ENCODE data around the gene DLG1.

The DLG1 gene

DNA sequence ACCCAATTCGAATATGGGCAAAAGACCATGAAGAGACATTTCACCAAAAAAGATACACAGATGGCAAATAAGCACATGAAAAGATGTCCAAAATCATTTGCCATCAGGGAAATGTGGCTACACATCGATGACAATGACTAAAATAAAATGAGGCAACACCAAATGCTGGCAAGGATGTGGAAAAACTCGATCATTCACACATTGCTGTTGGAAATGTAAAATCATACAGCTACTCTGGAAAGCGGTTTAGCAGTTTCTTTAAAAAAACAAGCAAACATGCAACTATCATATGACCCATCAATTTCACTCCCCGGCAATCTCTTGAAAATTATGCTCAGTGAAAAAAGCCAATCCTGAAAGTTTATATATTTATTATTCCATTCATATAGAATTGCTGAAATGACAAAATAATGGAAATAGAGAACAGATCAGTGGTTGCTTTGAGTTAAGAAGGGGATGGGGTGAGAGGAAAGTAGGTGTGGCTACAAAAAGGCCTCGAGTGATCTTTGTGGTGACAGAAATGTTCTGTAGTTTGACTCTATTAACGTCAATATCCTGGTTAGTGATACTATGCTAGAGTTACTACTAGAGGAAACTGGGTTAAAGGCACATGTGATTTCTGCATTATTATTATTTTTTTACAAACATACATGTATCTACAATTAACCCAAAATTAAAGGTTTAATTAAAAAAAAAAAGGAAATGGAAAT lies 45.0 kb downstream of the DLG1 start:
- in situ Hi-C loops (cut with HindIII; ENCODE audit: low sequenced_read_pairs): no loop called here

DNA sequence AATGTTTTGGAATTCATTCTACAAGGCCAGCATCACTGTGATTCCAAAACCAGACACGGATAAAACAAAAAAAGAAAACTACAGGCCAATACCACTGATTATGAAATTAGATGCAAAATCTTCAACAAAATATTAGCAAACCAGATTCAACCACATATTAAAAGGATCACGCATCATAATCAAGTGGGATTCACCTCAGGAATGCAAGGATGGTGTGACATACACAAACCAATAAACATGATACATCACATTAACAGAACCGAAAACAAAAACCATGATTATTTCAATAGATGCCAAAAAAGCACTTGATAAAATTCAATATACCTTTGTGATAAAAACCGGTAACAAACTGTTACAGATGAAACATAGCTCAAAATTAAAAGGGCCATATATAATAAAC lies 48.9 kb downstream of the DLG1 start:
- in situ Hi-C loops (cut with HindIII; ENCODE audit: low sequenced_read_pairs): no loop called here

DNA sequence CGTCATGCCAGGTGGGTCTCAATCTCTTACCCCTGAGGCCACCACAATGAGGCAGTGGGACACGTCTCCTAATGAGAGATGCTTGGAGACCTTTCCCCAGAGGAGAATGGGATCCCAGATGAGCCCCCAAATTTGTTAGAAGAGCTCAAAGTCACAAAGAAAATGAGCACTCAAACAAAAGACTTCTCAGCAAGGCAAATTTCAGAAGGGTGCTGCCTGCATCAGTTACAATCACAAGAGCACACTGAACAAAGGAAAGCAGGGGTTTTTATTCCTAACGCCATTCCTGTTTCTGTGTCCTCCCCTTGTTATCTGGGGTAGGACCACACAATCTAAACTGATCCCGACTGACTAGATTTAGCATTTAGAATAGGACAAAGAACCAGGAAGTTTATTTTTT lies 50.1 kb downstream of the DLG1 start:
- in situ Hi-C loops (cut with HindIII; ENCODE audit: low sequenced_read_pairs): no loop called here

DNA sequence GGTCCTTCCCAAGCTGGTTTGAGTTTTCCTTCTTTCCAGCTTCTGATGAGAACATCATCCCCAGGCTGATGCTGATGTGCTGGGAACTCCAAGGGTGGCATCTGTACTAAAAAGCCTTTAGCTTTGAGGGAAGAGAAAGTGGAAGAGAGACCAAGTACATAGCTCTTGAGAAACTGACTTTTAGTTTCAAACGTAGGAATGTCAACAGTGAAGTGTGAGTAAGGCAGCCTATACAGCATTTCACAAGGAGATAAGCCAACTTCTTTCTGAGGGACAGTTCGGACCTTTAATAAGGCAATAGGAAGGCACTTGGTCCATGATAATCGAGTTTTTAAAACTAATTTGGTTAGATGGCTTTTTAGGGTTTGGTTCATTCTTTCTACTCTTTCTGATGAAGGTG lies 53.7 kb downstream of the DLG1 start:
- in situ Hi-C loops (cut with HindIII; ENCODE audit: low sequenced_read_pairs): no loop called here

DNA sequence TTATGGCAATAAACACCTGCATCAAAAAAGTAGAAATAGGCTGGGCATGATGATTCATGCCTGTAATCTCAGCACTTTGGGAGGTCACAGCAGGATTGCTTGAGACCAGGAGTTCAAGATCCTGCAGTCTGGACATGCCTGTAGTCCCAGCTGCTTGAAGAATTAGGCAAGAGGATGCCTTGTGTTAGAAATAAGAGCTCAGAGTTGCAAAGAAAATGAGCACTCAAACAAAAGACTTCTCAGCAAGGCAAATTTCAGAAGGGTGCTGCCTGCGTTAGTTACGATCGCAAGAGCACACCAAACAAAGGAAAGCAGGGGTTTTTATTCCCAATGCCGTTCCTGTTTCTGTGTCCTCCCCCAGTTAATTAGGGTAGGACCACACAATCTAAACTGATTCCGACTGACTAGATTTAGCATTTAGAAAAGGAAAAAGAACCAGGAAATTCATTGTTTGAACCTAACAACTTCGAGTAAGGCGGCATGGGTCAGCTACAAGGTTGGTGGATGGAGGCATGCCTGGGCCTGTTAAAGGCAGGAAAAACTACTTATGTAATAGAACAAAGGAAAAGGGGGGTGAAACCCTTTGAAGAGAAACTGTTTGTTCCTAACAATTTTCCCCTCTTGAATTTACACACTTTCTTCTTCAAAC lies 55.5 kb downstream of the DLG1 start:
- in situ Hi-C loops (cut with HindIII; ENCODE audit: low sequenced_read_pairs): no loop called here

DNA sequence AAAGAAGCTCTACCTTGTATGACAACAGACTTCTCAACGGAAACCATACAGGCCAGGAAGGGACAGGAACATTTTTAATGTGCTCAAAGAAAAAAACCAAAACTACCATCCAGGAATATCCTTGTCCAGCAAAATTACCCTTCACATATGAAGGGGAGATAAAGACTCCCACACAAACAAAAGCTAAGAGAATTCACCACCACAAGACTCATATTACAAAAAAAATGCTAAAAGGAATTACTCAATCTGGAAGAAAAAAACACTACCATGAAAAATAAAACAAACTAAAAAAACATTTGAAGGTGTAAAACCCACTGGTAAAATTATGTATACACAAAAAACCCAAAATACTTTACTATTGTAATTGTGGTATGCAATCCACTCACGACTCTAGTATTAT lies 57.2 kb downstream of the DLG1 start:
- in situ Hi-C loops (cut with HindIII; ENCODE audit: low sequenced_read_pairs): no loop called here

DNA sequence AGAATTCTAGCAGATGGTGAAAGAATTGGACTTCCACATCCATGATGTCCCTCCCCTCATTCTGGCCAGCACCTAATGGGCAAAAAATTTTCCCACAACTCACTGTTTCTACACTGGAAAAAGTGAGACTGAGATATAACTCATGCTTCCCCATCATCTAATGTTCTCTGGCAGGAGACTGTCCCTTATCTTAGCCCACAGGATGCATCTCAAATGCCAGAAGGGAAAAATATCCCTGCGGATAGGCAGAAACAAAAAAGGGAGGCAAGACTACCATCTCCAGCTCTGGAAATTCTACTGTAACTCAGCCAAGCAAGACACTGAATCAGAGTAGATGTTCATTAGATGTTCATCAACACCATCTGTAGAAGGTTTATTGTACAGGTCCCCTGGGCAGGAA lies 58.6 kb downstream of the DLG1 start:
- in situ Hi-C loops (cut with HindIII; ENCODE audit: low sequenced_read_pairs): no loop called here

DNA sequence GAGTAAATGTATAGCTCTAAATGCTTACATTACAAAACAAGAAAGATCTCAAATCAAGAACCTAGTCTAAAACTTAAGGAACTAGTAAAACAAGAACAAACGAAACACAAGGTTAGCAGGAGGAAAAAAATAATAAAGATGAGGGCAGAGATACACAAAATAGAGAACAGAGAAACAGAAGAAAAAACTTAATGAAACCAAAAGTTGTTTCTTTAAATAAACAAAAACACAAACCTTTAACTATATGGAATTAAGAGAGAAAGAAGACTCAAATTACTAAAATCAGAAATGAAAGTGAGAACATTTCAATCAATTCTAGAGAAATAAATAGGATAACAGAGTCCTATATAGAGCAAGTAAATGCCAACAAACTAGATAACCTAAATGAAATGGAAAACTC lies 59.6 kb downstream of the DLG1 start:
- in situ Hi-C loops (cut with HindIII; ENCODE audit: low sequenced_read_pairs): no loop called here

DNA sequence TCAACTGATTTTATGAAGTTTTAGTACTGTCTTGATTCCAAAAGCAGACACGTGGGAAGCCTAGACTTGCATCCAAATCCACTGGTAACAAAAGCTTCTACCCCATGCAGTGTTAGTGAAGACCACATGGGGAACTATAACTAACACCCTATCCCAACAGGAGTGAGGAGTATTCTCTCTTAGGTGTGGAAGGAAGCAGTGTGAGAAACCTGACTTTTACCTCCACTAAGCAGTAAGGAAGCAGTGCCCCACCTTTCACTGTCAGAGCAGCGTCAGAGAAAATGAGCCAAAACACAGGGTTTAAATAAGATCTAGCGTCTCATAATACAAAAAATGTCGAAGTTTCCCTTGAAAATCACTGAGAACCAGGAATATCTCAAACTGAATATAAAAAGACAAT lies 60.5 kb downstream of the DLG1 start:
- in situ Hi-C loops (cut with HindIII; ENCODE audit: low sequenced_read_pairs): no loop called here

DNA sequence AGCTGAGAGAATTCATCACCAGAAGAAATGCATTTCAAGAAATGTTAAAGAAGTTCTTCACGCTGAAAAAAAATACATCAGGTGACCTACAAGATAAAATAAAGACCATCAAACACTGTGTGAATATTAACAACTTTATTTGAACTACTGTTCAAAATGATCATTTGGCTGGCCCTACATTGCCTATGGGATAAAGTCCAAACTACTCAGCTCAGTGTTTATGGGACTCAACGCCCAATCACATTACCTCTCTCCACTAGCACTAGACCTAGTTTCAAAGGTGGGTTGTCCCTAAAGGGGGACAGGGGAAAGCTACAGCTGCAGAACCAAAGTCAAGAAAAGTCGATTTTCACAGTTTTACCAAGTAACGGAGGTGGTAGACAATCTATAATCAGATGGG lies 62.0 kb downstream of the DLG1 start:
- in situ Hi-C loops (cut with HindIII; ENCODE audit: low sequenced_read_pairs): no loop called here

DNA sequence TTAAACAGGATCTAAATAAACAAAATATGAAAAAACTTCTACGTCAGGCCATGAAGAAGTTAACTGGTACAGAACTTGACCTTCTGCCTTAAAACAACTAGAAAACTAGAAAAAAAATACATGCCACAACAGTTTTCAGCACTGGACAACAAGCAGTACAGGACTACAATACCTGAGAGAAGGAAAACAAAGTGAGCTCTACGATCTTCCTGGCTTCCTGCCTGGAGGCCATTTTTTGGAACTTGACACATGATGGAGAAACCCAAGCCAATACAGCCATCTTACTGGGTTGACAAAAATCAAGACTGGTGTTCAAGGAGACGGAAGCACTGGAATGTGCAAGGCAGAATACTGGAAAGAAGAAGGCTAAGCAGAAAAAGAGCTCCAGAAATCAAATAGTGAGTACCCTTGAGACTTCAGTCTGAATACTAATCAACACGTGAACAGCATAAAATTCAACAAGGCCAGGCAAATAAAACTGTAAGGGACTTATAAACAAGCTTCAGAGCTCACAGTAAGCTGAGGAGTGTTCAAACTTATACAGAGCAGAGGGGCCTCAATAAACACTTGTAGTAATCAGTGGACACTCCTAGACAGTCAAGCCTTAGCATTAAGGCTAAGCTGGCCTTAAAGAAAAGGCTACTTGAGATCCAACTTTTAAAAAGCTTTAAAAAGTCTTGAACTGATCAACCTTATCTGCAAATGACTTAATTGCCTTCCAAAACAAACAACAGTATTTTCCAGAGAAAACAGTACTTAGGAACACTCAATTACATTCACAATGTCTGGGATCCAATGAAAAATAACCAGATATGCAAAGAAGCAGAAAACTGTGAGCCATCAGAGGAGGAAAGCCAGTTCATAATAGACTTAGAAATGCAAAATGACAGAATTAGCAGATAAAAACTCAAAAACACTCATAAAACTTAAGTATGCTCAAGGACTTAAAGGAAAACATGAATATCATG lies 63.2 kb downstream of the DLG1 start:
- in situ Hi-C loops (cut with HindIII; ENCODE audit: low sequenced_read_pairs): no loop called here

DNA sequence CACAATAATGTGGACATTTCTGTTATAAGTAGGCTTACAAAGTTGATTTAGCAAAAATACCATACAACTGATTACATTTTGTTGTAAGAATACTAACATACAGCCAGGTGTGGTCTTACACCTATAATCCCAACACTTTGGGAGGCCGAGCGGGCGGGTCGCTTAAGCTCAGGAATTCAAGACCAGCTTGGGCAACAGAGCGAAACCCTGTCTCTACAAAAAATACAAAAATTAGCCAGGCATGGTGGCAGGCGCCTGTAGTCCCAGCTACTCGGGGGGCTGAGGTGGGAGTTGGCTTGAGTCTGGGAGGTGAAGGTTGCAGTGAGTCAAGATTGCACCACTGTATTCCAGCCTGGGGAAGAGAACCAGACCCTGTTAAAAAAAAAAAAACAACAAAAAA lies 67.1 kb downstream of the DLG1 start:
- in situ Hi-C loops (cut with HindIII; ENCODE audit: low sequenced_read_pairs): no loop called here

DNA sequence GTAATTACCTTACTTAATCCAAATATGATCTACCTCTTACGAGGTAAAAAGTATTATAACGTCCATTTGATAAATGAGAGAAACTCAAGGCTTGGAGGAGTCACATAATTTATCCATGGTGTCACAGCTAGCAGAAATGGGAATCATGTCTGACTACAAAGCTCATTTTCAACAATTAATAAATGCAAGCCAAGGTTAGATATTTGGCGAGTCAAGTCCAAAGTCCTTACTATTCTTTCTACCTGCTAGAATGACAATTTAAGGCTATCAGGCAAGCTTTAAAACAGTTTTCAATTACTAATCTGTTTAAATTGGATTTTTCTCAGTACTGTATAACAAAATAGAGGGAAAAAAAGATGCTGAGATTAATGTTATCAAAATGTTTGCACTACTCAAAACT lies 68.6 kb downstream of the DLG1 start:
- in situ Hi-C loops (cut with HindIII; ENCODE audit: low sequenced_read_pairs): no loop called here

DNA sequence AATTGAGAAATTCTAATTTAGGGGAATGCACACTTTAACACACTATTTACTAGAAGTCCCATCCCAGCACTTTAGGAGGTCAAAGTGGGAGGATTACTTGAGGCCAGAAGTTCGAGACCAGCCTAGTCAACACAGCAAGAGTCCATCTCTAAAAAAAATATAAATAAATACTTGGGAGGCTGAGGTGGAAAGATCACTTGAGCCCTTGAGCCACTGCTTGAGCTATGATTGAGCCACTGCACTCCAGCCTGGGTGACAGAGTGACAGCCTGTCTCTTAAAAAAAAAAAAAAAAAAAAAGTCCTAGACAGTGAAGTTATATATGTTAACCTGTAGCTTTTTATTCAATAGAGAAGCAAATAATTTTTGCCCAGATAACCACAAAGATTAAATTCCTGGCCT lies 69.2 kb downstream of the DLG1 start:
- in situ Hi-C loops (cut with HindIII; ENCODE audit: low sequenced_read_pairs): no loop called here

DNA sequence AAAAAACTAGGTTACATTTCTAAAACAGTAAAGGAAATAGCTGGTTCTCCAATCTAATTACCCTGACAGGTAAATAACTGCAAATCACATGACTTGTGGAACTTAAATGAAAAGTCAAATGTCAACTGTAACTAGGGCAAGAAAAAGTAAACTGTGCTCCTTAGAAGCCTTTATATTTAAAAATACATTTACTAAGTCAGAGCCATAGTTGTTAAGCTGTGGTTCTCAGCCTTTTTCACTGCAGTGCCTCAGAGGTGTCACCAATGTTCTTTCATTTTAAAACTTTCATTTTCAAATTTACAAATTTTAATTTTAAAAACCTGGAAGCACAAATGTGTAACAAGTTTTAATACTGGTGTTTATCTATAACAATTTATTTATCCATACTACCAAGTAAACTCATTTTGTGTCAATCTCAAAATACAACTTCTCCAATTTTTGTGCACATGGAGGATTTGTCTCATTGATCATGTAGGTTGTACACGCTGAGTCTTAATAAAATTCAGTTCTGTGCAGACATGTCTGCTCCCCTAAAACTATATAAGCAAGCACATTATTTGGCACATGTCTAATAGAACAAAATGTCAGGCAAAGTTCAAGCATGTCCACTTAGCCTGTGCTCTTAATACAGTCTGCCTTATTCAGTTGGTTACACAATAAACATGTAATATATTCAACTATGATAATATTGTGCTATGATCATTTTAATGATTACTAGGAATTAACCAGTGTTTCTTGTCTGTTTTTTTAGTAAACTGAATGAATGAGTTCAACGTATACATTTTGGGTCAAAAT lies 70.4 kb downstream of the DLG1 start:
- in situ Hi-C loops (cut with HindIII; ENCODE audit: low sequenced_read_pairs): no loop called here

DNA sequence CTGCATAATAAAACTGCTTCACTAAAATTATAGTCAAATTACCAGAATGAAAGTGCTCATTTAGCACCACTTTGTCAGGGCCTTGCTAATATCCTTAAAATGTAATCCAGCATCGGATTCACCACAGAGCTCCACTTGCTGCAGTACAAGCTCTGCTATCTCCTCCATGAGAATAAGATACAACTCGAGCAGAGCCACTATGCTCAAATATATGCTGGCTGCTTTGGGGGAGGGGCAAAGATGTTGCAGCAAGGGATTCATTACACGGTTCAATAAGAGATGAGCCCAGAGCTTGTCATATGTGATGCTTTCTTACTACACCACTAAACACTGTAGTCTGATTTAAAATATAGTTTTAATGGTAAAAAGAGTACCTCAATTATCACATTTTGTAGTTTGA lies 72.2 kb downstream of the DLG1 start:
- in situ Hi-C loops (cut with HindIII; ENCODE audit: low sequenced_read_pairs): no loop called here

DNA sequence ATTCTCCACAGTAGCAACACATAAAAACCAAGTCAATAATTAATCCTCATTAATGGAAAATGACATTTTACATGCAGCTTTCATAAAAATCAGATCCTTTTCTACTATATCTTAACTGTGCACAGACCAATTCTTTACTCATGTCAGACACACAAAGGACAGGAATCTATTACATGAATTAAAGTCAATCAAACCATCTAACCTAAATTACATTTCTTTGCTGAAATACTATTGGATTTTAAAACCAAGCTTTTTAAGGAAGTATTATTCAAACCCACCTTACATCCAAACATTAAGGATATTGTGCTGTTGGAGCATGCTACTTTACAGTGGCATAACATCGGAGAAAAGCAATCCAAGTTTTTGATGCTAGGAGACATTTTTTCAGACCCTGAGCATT lies 72.8 kb downstream of the DLG1 start:
- in situ Hi-C loops (cut with HindIII; ENCODE audit: low sequenced_read_pairs): no loop called here

DNA sequence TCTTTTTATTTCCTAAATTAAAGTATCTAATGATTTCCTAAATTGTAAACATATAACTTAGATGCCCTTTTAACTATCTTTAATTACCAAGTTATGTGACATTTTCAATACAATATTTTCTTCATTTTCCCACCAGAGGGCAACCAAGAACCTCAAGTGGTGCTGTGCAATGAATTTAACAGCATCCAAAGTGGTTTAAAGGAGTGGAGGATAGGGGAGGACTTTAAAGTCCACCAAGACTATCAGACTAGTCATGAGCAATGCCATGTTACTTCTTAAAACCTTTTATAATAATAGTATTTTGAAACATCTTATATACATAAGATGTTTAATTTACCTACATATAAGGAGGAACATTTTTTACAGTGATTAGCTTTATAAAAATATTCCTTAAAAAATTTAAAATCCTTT lies 74.4 kb downstream of the DLG1 start:
- in situ Hi-C loops (cut with HindIII; ENCODE audit: low sequenced_read_pairs): no loop called here

DNA sequence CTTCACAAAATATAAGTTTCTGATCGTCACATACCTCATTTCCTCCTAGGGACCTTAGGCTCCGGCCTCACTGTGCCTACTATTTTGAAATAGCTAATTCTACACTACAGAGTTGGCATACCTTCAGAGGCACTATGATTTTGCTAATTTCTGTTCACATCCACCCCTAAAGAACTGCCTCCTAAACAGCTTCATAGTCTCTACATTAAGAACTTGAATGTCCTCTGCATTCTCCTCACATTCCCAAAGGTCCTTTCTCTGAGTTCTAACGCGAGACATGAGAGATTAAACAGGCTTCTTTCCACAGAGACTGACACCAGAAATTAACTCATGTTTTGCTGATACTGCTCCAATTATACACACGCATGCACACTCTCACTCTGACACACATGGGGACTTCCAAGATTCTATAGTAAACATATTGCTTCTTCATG lies 75.5 kb downstream of the DLG1 start:
- in situ Hi-C loops (cut with HindIII; ENCODE audit: low sequenced_read_pairs): no loop called here

DNA sequence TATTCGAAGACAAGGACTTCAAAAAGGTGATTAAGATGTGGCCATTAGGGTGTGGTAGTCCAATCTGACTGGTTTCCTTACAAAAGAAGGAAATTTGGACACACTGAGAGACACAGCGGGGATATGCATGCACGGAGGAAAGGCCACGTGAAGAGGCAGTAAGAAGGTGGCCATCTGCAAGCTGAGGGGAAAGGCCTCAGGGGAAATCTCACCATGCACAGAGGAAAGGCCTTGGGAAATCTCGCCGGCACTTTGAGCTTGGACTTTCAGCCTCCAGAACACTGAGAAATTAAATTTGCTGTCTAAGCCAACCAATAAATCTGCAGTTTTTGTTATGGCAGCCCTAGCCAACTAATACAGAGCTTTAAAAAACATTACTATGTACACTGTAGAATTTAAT lies 78.8 kb downstream of the DLG1 start:
- in situ Hi-C loops (cut with HindIII; ENCODE audit: low sequenced_read_pairs): no loop called here

DNA sequence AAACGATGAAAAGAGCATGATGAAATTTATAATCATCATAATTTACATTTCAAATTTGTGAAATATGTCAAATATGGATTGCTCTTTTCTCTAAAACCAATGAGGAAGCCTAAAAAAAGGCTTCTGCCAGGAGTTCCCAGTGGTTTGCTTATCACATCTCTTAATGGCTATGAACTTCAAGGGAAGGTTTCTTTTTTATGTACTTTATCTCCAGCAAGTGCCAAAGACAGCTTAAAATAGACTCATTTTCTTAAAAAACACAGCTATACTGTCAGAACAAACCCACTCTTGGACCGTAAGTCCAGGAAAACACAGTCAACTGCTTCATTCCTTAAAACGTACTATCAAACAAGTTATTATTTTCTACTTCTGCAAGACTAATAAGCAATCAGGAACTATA lies 80.2 kb downstream of the DLG1 start:
- in situ Hi-C loops (cut with HindIII; ENCODE audit: low sequenced_read_pairs): no loop called here

Measured in endothelial cell of hepatic sinusoid (primary cell).